Calu3 (cell line): ENCODE data around the gene CLEC20A. TPM values are rescaled to one million over a fixed set of nuclear protein-coding genes. Genes with fewer than 3 reads are reported as not detected.

Source experiments
- BruUV-seq: library from RNA; stranded (reverse); fragments of 400-500 nt; replicated peaks from 2 replicates; lab custom pipeline; 2021; lab: Mats Ljungman, UMichigan
- CTCF ChIA-PET: fragments of 300-600 bp; sonication (Branson Sonifier 250); formaldehyde crosslinking; loops from one replicate; lab custom pipeline; 2022; ENCODE audit warnings: antibody characterized with exemption; lab: Charles Lee
- DNase-seq: peaks from one replicate; pipeline ENCODE4 v3.0.0; 2022
- H3K27ac Mint-ChIP-seq: one replicate; pipeline ENCODE4 v1.8.0; 2022; ENCODE audit warnings: mixed read lengths; ENCODE audit not compliant: unreplicated experiment
- H3K27me3 Mint-ChIP-seq: one replicate; pipeline ENCODE4 v1.8.0; 2022; ENCODE audit warnings: mixed read lengths; ENCODE audit not compliant: unreplicated experiment
- H3K36me3 Mint-ChIP-seq: one replicate; pipeline ENCODE4 v1.8.0; 2022; ENCODE audit warnings: mild to moderate bottlenecking, moderate library complexity, mixed read lengths; ENCODE audit not compliant: insufficient read depth, unreplicated experiment
- H3K4me1 Mint-ChIP-seq: one replicate; pipeline ENCODE4 v1.8.0; 2022; ENCODE audit warnings: mild to moderate bottlenecking, low read depth, mixed read lengths; ENCODE audit not compliant: unreplicated experiment
- H3K4me3 Mint-ChIP-seq: one replicate; pipeline ENCODE4 v1.8.0; 2022; ENCODE audit warnings: mild to moderate bottlenecking, low read depth, moderate library complexity, mixed read lengths; ENCODE audit not compliant: unreplicated experiment
- H3K9me3 Mint-ChIP-seq: one replicate; pipeline ENCODE4 v1.8.0; 2022; ENCODE audit warnings: low read depth, mixed read lengths; ENCODE audit not compliant: unreplicated experiment
- CTCF ChIP-seq: fragments of 200-600 bp; IDR thresholded peaks from one replicate; pipeline ENCODE4 v1.8.0; 2022; ENCODE audit warnings: antibody characterized with exemption; ENCODE audit not compliant: unreplicated experiment
- intact Hi-C: fragments of 100-400 bp; cut with micrococcal nuclease; formaldehyde crosslinking; loops from one replicate; pipeline ENCODE4 v1.10.0; 2022; ENCODE audit not compliant: unreplicated experiment
- total RNA-seq: library from RNA; stranded (reverse); gene quantifications from 2 replicates; pipeline ENCODE4 v1.2.3, GENCODE V29; 2022

The CLEC20A gene
- total RNA-seq, 1 experiment from 2014 or later, result not detected

DNA sequence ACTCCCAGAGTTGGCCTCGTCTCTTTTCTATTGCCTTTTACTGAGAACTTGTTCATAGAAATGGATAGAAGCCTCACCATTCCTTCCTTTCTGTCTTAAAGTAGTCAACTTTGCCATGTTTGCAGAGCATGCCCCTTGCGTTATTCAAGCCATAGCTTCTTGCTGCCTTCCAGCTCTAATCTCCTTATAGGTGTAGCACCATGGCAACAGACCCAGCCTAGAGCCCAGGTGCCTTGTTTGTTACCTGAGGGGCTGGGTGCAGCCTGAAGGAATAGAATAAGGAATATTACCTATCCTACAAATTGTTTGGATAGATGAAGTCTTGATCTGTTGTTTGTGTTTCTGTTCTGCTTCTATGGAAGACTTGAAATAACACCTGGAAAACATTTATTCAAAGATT lies 59.9 kb downstream of the CLEC20A start:
- no peak for DNase-seq
- no peaks in the 10 kb centered on the region for H3K4me1 Mint-ChIP-seq
- CTCF ChIA-PET, result no interaction called here
- no peaks in the 10 kb centered on the region for H3K27me3 Mint-ChIP-seq
- H3K27ac Mint-ChIP-seq, result no peak overlapping the region
- TF ChIP-seq CTCF, result no peak
- no peak overlapping the region for H3K4me3 Mint-ChIP-seq
- no peaks in the 10 kb centered on the region for H3K9me3 Mint-ChIP-seq
- no TSS peak for BruUV-seq
- no peaks in the 10 kb centered on the region for H3K36me3 Mint-ChIP-seq
- intact Hi-C loops, result no loop called here

GRCh38 chr1:178434899-178435435 lies 61.8 kb downstream of the CLEC20A start:
- no peak for TF ChIP-seq CTCF
- no peaks in the 10 kb centered on the region for H3K4me1 Mint-ChIP-seq
- CTCF ChIA-PET, result no interaction called here
- BruUV-seq, result no TSS peak
- no peak overlapping the region for H3K27ac Mint-ChIP-seq
- no peak overlapping the region for H3K4me3 Mint-ChIP-seq
- no peaks in the 10 kb centered on the region for H3K27me3 Mint-ChIP-seq
- no peak for DNase-seq
- no peaks in the 10 kb centered on the region for H3K9me3 Mint-ChIP-seq
- H3K36me3 Mint-ChIP-seq, result no peaks in the 10 kb centered on the region
- intact Hi-C loops, result no loop called here

GRCh38 chr1:178434360-178434759 lies 62.4 kb downstream of the CLEC20A start:
- DNase-seq, result no peak
- intact Hi-C loops, result no loop called here
- CTCF ChIA-PET, result interaction anchor here (0.5 kb wide), 1 partner anchor 910 kb away, joined by 3 read pairs; no protein-coding TSS in a partner anchor
- TF ChIP-seq CTCF, result no peak
- Mint-ChIP-seq H3K4me3 (no peak overlapping the region), H3K4me1 (no peaks in the 10 kb centered on the region), H3K27me3 (no peaks in the 10 kb centered on the region), H3K27ac (no peak overlapping the region), H3K36me3 (no peaks in the 10 kb centered on the region), H3K9me3 (no peaks in the 10 kb centered on the region)
- no TSS peak for BruUV-seq

Other genes starting within 250 kb of the CLEC20A start
- gene TEX35, start 16.1 kb upstream of the CLEC20A start, total RNA-seq, result not detected in 2 replicates
- 47.6 and 50.8 TPM in 2 replicates for gene RALGPS2, start 228.3 kb upstream of the CLEC20A start, total RNA-seq